K562 (cell line): Measurements from ENCODE around the gene AMIGO1. TPM values are rescaled to one million over a fixed set of nuclear protein-coding genes. Genes with fewer than 3 reads are reported as not detected.

ENCODE experiments used
- CAMTA2 ChIP-seq: fragments of 250-450 bp; sonication (Bioruptor Pico); conservative IDR thresholded peaks from 2 replicates; pipeline ENCODE4 v1.5.1; 2022
- DDX20 ChIP-seq: fragments of 450-650 bp; IDR thresholded peaks from 2 replicates; pipeline ENCODE4 v1.6.1; 2016; ENCODE audit warnings: missing genetic modification characterization, low read depth, mild to moderate bottlenecking, missing compliant biosample characterization, moderate library complexity
- FOXK2 ChIP-seq, 2 experiments: fragments of 450-650 bp; IDR thresholded peaks in 1 of 2; conservative IDR thresholded peaks in 1 of 2; 2 replicates each; pipeline ENCODE4 v1.6.1; 2016; ENCODE audit warnings: low read depth in 2 of 2, mild to moderate bottlenecking in 1 of 2
- HNRNPK ChIP-seq: fragments of 200-400 bp; formaldehyde crosslinking; IDR thresholded peaks from one replicate; pipeline ENCODE4 v1.6.1; 2018; ENCODE audit warnings: mild to moderate bottlenecking, low read depth, low read length; ENCODE audit not compliant: poor library complexity, severe bottlenecking
- JUN ChIP-seq, 2 experiments: sonication (generic) in 1 of 2; formaldehyde crosslinking in 1 of 2; IDR thresholded peaks; 2 replicates each; pipeline versions ENCODE4 v1.6.1 to v1.8.0; 2012 to 2022; ENCODE audit warnings: borderline replicate concordance in 2 of 2, mild to moderate bottlenecking in 2 of 2, improper control_type of control experiment in 1 of 2, low read depth in 1 of 2, low read length in 1 of 2, missing genetic modification reagents in 1 of 2
- MED1 ChIP-seq: sonication (generic); formaldehyde crosslinking; IDR thresholded peaks from 2 replicates; pipeline ENCODE4 v1.8.1; 2023; ENCODE audit warnings: missing genetic modification reagents, borderline replicate concordance
- NFE2 ChIP-seq: IDR thresholded peaks from 2 replicates; pipeline ENCODE4 v1.6.1; 2014; ENCODE audit warnings: antibody characterized with exemption, low read depth
- NFE2L1 ChIP-seq: fragments of 450-650 bp; IDR thresholded peaks from 2 replicates; pipeline ENCODE4 v1.6.1; 2016; ENCODE audit warnings: missing genetic modification characterization, low read depth, mild to moderate bottlenecking, missing compliant biosample characterization, moderate library complexity, borderline replicate concordance
- NFYB ChIP-seq: IDR thresholded peaks from 2 replicates; pipeline ENCODE4 v1.6.1; 2011; ENCODE audit warnings: mild to moderate bottlenecking, moderate library complexity; ENCODE audit not compliant: insufficient read length; ENCODE audit errors: extremely low read depth
- NR2C2 ChIP-seq, 2 experiments: fragments of 200-800 bp in 1 of 2; sonication (Bioruptor generic) in 1 of 2; sonication (generic) in 1 of 2; formaldehyde crosslinking in 1 of 2; IDR thresholded peaks; 2 replicates each; pipeline versions ENCODE4 v1.6.1 to v1.8.0; 2016 to 2022; ENCODE audit warnings: mild to moderate bottlenecking in 1 of 2, missing compliant biosample characterization in 1 of 2, missing genetic modification characterization in 1 of 2, missing genetic modification reagents in 1 of 2
- NR3C1 ChIP-seq: sonication (generic); formaldehyde crosslinking; IDR thresholded peaks from 2 replicates; pipeline ENCODE4 v1.8.1; 2022; ENCODE audit warnings: missing genetic modification reagents
- NR4A1 ChIP-seq, 2 experiments: fragments of 250-450 bp in 1 of 2; fragments of 450-650 bp in 1 of 2; sonication (Bioruptor Pico) in 1 of 2; IDR thresholded peaks; 2 replicates each; pipeline versions ENCODE4 v1.4.0 to v1.6.1; 2016 to 2020; ENCODE audit warnings: mild to moderate bottlenecking in 2 of 2, missing compliant biosample characterization in 1 of 2, missing genetic modification characterization in 1 of 2, moderate library complexity in 1 of 2
- SFPQ ChIP-seq: fragments of 200-400 bp; formaldehyde crosslinking; IDR thresholded peaks from 2 replicates; pipeline ENCODE4 v1.6.1; 2017; ENCODE audit warnings: mild to moderate bottlenecking, low read depth, low read length, moderate library complexity
- SMARCE1 ChIP-seq: fragments of 450-650 bp; IDR thresholded peaks from 2 replicates; pipeline ENCODE4 v1.7.1; 2016; ENCODE audit warnings: mild to moderate bottlenecking
- ZFP36 ChIP-seq: fragments of 150-350 bp; IDR thresholded peaks from 2 replicates; pipeline ENCODE4 v1.6.1; 2018; ENCODE audit warnings: low read length, low read depth; ENCODE audit not compliant: partially characterized antibody
- ZNF3 ChIP-seq: fragments of 250-450 bp; sonication (Bioruptor Pico); IDR thresholded peaks from 2 replicates; pipeline ENCODE4 v1.5.0; 2021; ENCODE audit warnings: mild to moderate bottlenecking, moderate library complexity
- ZNF699 ChIP-seq: fragments of 250-450 bp; sonication (Bioruptor Pico); IDR thresholded peaks from 2 replicates; pipeline ENCODE4 v1.8.0; 2021; ENCODE audit warnings: mild to moderate bottlenecking, moderate library complexity; ENCODE audit not compliant: insufficient replicate concordance
- ZNF707 ChIP-seq: fragments of 250-450 bp; sonication (Bioruptor Pico); conservative IDR thresholded peaks from 2 replicates; pipeline ENCODE4 v1.8.0; 2022; ENCODE audit warnings: inconsistent platforms, mild to moderate bottlenecking, moderate library complexity
- ZNF785 ChIP-seq: fragments of 250-450 bp; sonication (Bioruptor Pico); IDR thresholded peaks from 2 replicates; pipeline ENCODE4 v1.4.0; 2020; ENCODE audit warnings: mild to moderate bottlenecking
- polyA plus RNA-seq, 8 experiments: library from polyadenylated mRNA; depleted of rRNA in 4 of 8; stranded (reverse) in 5 of 8; unstranded in 3 of 8; fragments of >200 nt; fragmentation: Nextera tagmentation in 2 of 8; fragmentation: Illumina TruSeq in 1 of 8; extraction: Ambion mirVana in 2 of 8; extraction: Trizol in 1 of 8; gene quantifications; 2 replicates each; pipeline versions ENCODE4 v1.2.1 to v1.2.3, GENCODE V29; 2011 to 2014; ENCODE audit warnings: inconsistent platforms in 1 of 8, missing spikeins in 1 of 8
- total RNA-seq, 7 experiments: library from RNA; depleted of rRNA in 6 of 7; stranded (reverse); fragments of >200 nt in 6 of 7; fragmentation: Illumina TruSeq in 2 of 7; extraction: Trizol in 2 of 7; gene quantifications; 2 replicates each; pipeline versions ENCODE4 v1.2.1 to v1.2.3, GENCODE V29; 2011 to 2021; ENCODE audit warnings: low replicate concordance in 1 of 7
- TF ChIP-seq, protein P1 (sequence below): fragments of 450-650 bp; conservative IDR thresholded peaks from 2 replicates; pipeline ENCODE4 v1.6.1; 2016; ENCODE audit warnings: missing genetic modification characterization, low read depth, mild to moderate bottlenecking, missing compliant biosample characterization, moderate library complexity
- TF ChIP-seq, protein P2 (sequence below): fragments of 450-650 bp; formaldehyde crosslinking; IDR thresholded peaks from 2 replicates; pipeline ENCODE4 v1.4.0; 2020; ENCODE audit warnings: mild to moderate bottlenecking

Gene AMIGO1
- total and polyA plus RNA-seq, 9 of the 15 experiments (the other 6 are each of a cell fraction or from before 2014, with no cell fraction given), result 0.24 to 1.0 (median 0.54) TPM

DNA sequence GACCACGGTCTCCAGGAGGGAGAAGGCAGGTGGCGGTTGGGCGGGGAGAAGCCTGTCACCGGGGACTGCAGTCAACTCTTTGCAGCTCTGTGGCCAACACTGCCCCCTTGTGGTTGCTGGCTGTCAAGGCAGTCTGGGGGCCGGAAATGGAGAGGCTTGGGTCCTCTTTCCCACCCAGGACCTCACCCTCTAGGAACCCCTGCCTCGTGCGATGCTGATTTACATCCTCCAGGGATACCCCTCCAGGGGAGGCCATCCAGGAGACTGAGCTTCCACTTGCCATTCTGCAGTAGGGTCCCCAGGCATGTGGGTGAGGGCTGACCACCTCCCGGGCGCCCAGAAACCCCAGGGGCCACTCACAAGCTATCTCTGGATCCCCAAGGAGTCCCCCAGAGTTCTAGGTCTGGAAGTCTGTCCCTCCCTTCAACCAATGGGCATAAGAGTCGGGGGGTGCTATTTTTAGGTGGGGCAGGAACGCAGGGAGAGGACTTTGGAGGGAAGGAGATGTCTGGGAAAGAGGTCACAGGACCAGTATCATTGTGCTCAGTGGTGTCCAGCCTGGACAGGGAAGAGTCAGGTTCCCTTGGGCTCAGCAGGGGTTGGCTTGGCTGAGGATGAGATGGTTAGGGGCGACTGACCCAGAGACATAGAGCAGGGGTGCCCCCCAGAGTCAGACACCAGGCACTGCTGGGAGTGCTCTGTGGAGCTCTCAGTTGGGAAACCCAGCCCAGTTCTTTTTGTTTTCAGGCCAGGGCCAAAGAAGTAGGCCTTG is 23.0 kb upstream of the AMIGO1 start (continued):
- 0 out of 2 replicates have a peak, but pooled peaks have one; percentile 5 for TF ChIP-seq NR4A1 (CRISPR knock-in tag; IDR thresholded peaks at IDR 0.05)
- TF ChIP-seq NR4A1 (tag; IDR thresholded peaks at IDR 0.05), result 0 out of 2 replicates have a peak, but pooled peaks have one; percentile 52
- TF ChIP-seq NFE2, result no peak
- no peak for TF ChIP-seq NFYB
- no peak for TF ChIP-seq ZNF785 (CRISPR knock-in tag)
- TF ChIP-seq JUN (IDR thresholded peaks at IDR 0.05; ENCODE audit: borderline replicate concordance, low read depth, low read length), result no peak
- TF ChIP-seq JUN (CRISPR knock-in tag; IDR thresholded peaks at IDR 0.05; ENCODE audit: borderline replicate concordance), result no peak
- TF ChIP-seq ZFP36, result peak; percentile 19
- no peak for TF ChIP-seq SMARCE1
- no peak for TF ChIP-seq SFPQ
- TF ChIP-seq NR3C1, result no peak
- no peak for TF ChIP-seq CAMTA2 (CRISPR knock-in tag)
- no peak for TF ChIP-seq ZNF707 (CRISPR knock-in tag)
- TF ChIP-seq, protein P1, sequence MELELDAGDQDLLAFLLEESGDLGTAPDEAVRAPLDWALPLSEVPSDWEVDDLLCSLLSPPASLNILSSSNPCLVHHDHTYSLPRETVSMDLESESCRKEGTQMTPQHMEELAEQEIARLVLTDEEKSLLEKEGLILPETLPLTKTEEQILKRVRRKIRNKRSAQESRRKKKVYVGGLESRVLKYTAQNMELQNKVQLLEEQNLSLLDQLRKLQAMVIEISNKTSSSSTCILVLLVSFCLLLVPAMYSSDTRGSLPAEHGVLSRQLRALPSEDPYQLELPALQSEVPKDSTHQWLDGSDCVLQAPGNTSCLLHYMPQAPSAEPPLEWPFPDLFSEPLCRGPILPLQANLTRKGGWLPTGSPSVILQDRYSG (tag), result no peak
- TF ChIP-seq MED1, result no peak
- TF ChIP-seq, protein P2, sequence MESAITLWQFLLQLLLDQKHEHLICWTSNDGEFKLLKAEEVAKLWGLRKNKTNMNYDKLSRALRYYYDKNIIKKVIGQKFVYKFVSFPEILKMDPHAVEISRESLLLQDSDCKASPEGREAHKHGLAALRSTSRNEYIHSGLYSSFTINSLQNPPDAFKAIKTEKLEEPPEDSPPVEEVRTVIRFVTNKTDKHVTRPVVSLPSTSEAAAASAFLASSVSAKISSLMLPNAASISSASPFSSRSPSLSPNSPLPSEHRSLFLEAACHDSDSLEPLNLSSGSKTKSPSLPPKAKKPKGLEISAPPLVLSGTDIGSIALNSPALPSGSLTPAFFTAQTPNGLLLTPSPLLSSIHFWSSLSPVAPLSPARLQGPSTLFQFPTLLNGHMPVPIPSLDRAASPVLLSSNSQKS (CRISPR knock-in tag), result no peak
- no peak for TF ChIP-seq DDX20 (tag)
- TF ChIP-seq NFE2L1 (tag), result no peak
- no peak for TF ChIP-seq FOXK2 (conservative IDR thresholded peaks at IDR 0.05 in 1 of 2, IDR thresholded peaks at IDR 0.05 in 1 of 2; ENCODE audit: low read depth in 2 of 2)
- 0 out of 2 replicates have a peak, but pooled peaks have one; percentile 36 for TF ChIP-seq NR2C2 (CRISPR knock-in tag; IDR thresholded peaks at IDR 0.05)
- TF ChIP-seq NR2C2 (tag; IDR thresholded peaks at IDR 0.05), result no peak
- no peak for TF ChIP-seq ZNF699 (CRISPR knock-in tag)
- no peak for TF ChIP-seq ZNF3 (CRISPR knock-in tag)
- TF ChIP-seq HNRNPK, result no peak
